MCF 10A (cell line): ENCODE measurements around the gene KCTD16. TPM values are rescaled to one million over a fixed set of nuclear protein-coding genes. Genes with fewer than 3 reads are reported as not detected.
A peak's percentile ranks its signal among the peaks of the same experiment; 100 is the strongest.

ENCODE experiments used
- BruUV-seq: library from RNA; stranded (reverse); fragments of 400-500 nt; replicated peaks from 2 replicates; lab custom pipeline; 2021; lab: Mats Ljungman, UMichigan
- CTCF ChIA-PET: fragments of 300-600 bp; sonication (Branson Sonifier 250); formaldehyde crosslinking; extraction: SDS; loops from one replicate; lab custom pipeline; 2021; ENCODE audit warnings: antibody characterized with exemption, inconsistent platforms; lab: Yijun Ruan, JAX
- POLR2A ChIA-PET: fragments of 300-600, 350-650 bp; sonication (Branson Sonifier 250); formaldehyde crosslinking; extraction: SDS; loops from one replicate; lab custom pipeline; 2020; ENCODE audit warnings: antibody characterized with exemption, inconsistent platforms; lab: Yijun Ruan, JAX
- DNase-seq: peaks from one replicate; pipeline ENCODE4 v3.0.0-alpha.2; 2018; ENCODE audit not compliant: unreplicated experiment
- H3K27ac Mint-ChIP-seq: one replicate; pipeline ENCODE4 v1.8.0; 2022; ENCODE audit warnings: mild to moderate bottlenecking, low read depth, mixed read lengths; ENCODE audit not compliant: unreplicated experiment
- H3K27me3 Mint-ChIP-seq: one replicate; pipeline ENCODE4 v1.8.0; 2022; ENCODE audit warnings: mixed read lengths; ENCODE audit not compliant: insufficient read depth, unreplicated experiment
- H3K36me3 Mint-ChIP-seq: one replicate; pipeline ENCODE4 v1.8.0; 2022; ENCODE audit warnings: mild to moderate bottlenecking, moderate library complexity, mixed read lengths; ENCODE audit not compliant: insufficient read depth, unreplicated experiment
- H3K4me1 Mint-ChIP-seq: one replicate; pipeline ENCODE4 v1.8.0; 2022; ENCODE audit warnings: mixed read lengths; ENCODE audit not compliant: insufficient read depth, unreplicated experiment
- H3K4me3 Mint-ChIP-seq: one replicate; pipeline ENCODE4 v1.8.0; 2022; ENCODE audit warnings: mild to moderate bottlenecking, moderate library complexity, mixed read lengths; ENCODE audit not compliant: unreplicated experiment
- H3K9me3 Mint-ChIP-seq: one replicate; pipeline ENCODE4 v1.8.0; 2022; ENCODE audit warnings: mixed read lengths; ENCODE audit not compliant: unreplicated experiment
- intact Hi-C: fragments of 100-400 bp; cut with micrococcal nuclease; formaldehyde crosslinking; loops from 2 replicates; pipeline ENCODE4 v1.14.1; 2022
- total RNA-seq: library from RNA; stranded (reverse); gene quantifications from 2 replicates; pipeline ENCODE4 v1.2.3, GENCODE V29; 2022
- TF ChIP-seq, protein P1 (sequence below): fragments of 200-600 bp; IDR thresholded peaks from one replicate; pipeline ENCODE4 v1.8.0; 2022; ENCODE audit warnings: antibody characterized with exemption, mild to moderate bottlenecking; ENCODE audit not compliant: unreplicated experiment

The KCTD16 gene
- total RNA-seq, 1 experiment from 2014 or later = 0.16 TPM

DNA sequence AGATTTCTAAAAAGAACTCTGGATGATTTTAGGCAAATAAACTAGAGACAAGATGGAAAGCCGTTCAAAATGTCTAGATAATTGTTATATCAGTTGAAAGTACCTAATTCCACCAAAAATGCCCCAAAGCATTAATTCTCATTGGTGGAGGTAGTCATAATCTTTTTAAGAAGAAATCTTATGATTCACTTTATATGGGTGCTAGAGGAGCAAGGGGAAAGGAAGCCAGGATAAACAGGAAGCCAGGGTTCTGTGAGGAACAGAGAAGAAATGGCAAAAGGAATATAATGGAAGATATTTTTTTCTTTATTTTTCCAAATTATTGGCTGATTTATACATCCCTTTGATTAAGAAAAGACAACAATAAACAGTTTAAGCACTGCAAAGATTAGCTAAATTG lies 8.0 kb upstream of the KCTD16 start:
- Mint-ChIP-seq H3K4me3 (no peak overlapping the region), H3K27ac (no peak overlapping the region), H3K27me3 (no peaks in the 10 kb centered on the region), H3K36me3 (peaks cover 97% of the 10 kb centered on the region), H3K4me1 (peaks cover 7% of the 10 kb centered on the region), H3K9me3 (no peaks in the 10 kb centered on the region)
- TF ChIP-seq, protein P1, sequence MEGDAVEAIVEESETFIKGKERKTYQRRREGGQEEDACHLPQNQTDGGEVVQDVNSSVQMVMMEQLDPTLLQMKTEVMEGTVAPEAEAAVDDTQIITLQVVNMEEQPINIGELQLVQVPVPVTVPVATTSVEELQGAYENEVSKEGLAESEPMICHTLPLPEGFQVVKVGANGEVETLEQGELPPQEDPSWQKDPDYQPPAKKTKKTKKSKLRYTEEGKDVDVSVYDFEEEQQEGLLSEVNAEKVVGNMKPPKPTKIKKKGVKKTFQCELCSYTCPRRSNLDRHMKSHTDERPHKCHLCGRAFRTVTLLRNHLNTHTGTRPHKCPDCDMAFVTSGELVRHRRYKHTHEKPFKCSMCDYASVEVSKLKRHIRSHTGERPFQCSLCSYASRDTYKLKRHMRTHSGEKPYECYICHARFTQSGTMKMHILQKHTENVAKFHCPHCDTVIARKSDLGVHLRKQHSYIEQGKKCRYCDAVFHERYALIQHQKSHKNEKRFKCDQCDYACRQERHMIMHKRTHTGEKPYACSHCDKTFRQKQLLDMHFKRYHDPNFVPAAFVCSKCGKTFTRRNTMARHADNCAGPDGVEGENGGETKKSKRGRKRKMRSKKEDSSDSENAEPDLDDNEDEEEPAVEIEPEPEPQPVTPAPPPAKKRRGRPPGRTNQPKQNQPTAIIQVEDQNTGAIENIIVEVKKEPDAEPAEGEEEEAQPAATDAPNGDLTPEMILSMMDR = no peak
- POLR2A ChIA-PET = interaction anchor here (0.8 kb wide), 1 partner anchor 193 kb away, joined by 4 read pairs; no protein-coding TSS in a partner anchor
- CTCF ChIA-PET = no interaction called here
- BruUV-seq = no TSS peak
- DNase-seq = no peak
- intact Hi-C loops = no loop called here

- peaks cover 69% of the 10 kb centered on the region for H3K36me3 Mint-ChIP-seq
- TF ChIP-seq, protein P1 = no peak
- H3K4me3 Mint-ChIP-seq = no peak overlapping the region
- no peaks in the 10 kb centered on the region for H3K9me3 Mint-ChIP-seq
- ChIA-PET CTCF (interaction anchor here (0.7 kb wide), 1 partner anchor 1661 kb away, joined by 3 read pairs; no protein-coding TSS in a partner anchor), POLR2A (interaction anchor here (1.5 kb wide), 1 partner anchor 10 kb away, joined by 3 read pairs; no protein-coding TSS in a partner anchor)
- no peak overlapping the region for H3K27ac Mint-ChIP-seq
- peaks cover 37% of the 10 kb centered on the region for H3K4me1 Mint-ChIP-seq
- intact Hi-C loops = no loop called here
- BruUV-seq = no TSS peak
- no peak for DNase-seq
- H3K27me3 Mint-ChIP-seq = no peaks in the 10 kb centered on the region
These were observed 4.0 kb upstream of the KCTD16 start for GRCh38 chr5:144166696-144167095.

- DNase-seq = no peak
- Mint-ChIP-seq H3K36me3 (peaks cover 56% of the 10 kb centered on the region), H3K4me1 (peaks cover 37% of the 10 kb centered on the region), H3K27me3 (no peaks in the 10 kb centered on the region), H3K9me3 (no peaks in the 10 kb centered on the region), H3K4me3 (peak overlapping the region; percentile 94), H3K27ac (no peak overlapping the region)
- BruUV-seq = no TSS peak
- TF ChIP-seq, protein P1 = no peak
- ChIA-PET POLR2A (interaction anchor here (1.4 to 4.5 kb wide), 2 partner anchors 9 to 203 kb away, joined by 3 to 54 read pairs; no protein-coding TSS in a partner anchor), CTCF (interaction anchor here (0.7 kb wide), 1 partner anchor 189 kb away, joined by 3 read pairs; no protein-coding TSS in a partner anchor)
- intact Hi-C loops = no loop called here
These were observed 2.7 kb upstream of the KCTD16 start for GRCh38 chr5:144167998-144168397.

DNA sequence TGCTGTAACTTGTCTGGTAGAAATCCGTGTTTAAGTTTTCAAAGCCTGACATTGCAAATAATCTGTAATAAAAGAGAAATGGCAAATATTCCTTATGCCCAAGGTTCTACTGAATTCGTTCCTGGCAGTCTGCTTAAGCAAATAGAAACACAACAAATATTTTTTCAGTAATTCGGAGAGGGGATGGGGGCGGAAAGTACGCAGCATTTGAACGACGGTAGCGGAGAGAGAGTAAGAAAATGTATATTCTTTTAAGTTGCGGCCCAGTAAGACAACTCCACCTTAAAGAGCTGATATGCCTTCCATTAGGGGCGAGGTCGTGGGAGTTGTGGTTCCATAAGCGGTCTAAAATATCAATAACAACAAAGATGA lies 783 bp upstream of the KCTD16 start:
- Mint-ChIP-seq H3K4me1 (peaks cover 37% of the 10 kb centered on the region), H3K27me3 (no peaks in the 10 kb centered on the region), H3K27ac (peak overlapping the region; percentile 97), H3K4me3 (peak overlapping the region; percentile 94), H3K36me3 (peaks cover 37% of the 10 kb centered on the region), H3K9me3 (no peaks in the 10 kb centered on the region)
- DNase-seq = no peak
- TF ChIP-seq, protein P1 = no peak
- ChIA-PET CTCF (interaction anchor here (0.7 to 2.0 kb wide), 6 partner anchors 21 to 1873 kb away, joined by 3 to 8 read pairs (median 4); no protein-coding TSS in a partner anchor), POLR2A (interaction anchor here (0.5 to 4.5 kb wide), 31 partner anchors 11 to 1902 kb away, joined by 3 to 54 read pairs (median 5); partner anchors contain the start of gene NR3C1)
- intact Hi-C loops = no loop called here
- BruUV-seq = TSS peak; percentile 49
